T-helper 1 cell treated with Interleukin-12 subunit alpha and Interleukin-12 subunit beta and Interleukin-4 antibody, amounts not matched to agents 30 μg/mL and 1 μg/mL, for 36 hours (primary cell): Measurements from ENCODE around the gene ZNF514.
"Not testable (repeated sequence)": the region's sequence is repeated elsewhere in the genome, so short reads cannot be mapped to it uniquely, and the experiment has no call there.

Source experiments
- H3K27ac Mint-ChIP-seq: one replicate; pipeline ENCODE4 v1.8.0; 2021; ENCODE audit warnings: mild to moderate bottlenecking, mixed read lengths
- H3K27me3 Mint-ChIP-seq: one replicate; pipeline ENCODE4 v1.8.0; 2021; ENCODE audit warnings: low read depth, mixed read lengths
- H3K36me3 Mint-ChIP-seq: one replicate; pipeline ENCODE4 v1.8.0; 2021; ENCODE audit warnings: low read depth, mixed read lengths
- H3K4me1 Mint-ChIP-seq: one replicate; pipeline ENCODE4 v1.8.0; 2021; ENCODE audit warnings: low read depth, mixed read lengths
- H3K4me3 Mint-ChIP-seq: one replicate; pipeline ENCODE4 v1.8.0; 2021; ENCODE audit warnings: mild to moderate bottlenecking, moderate library complexity, mixed read lengths
- H3K9me3 Mint-ChIP-seq: one replicate; pipeline ENCODE4 v1.8.0; 2021; ENCODE audit warnings: mixed read lengths

Gene ZNF514

DNA sequence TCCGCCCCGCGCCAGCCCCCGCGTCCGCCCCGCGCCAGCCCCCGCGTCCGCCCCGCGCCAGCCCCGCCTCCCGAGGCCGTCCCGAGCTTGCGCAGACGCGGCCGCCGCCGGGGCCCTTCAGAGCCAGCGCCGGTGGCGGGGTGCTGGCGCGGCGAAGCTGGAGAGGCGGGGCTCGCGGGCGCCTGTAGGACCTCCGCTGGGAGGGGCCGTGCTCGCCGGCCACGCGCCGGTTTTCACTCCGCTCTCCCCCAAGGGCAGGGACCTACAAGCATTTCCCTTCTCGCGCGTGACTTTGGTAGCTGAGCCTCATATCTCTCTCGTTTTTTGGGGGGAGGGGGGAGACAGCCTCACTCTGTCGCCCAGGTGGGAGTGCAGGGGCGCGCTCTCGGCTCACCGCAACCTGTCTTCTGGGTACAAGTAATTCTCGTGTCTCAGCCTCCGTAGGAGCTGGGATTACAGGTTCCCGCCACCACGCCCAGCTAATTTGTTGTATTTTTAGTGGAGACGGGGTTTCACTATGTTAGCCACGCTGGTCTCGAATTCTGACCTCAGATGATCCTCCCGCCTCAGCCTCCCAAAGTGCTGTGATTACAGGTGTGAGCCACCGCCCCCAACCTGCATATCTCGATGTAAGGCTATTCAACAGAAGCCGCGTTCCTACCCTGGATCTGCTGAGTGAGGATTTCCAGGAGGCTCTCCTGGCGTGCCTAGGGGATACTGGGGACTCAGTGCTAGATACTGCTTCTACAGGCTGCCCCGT is at the start of gene ZNF514:
TSS of gene ZNF514 (minus strand) at position 159 of the 760 bp plus-strand sequence. CDS start 6,595 bp downstream, outside the sequence.
- H3K27me3 Mint-ChIP-seq: no peaks in the 10 kb centered on the region
- H3K4me1 Mint-ChIP-seq: peaks cover 17% of the 10 kb centered on the region
- H3K27ac Mint-ChIP-seq: peak within 1 kb of the TSS; percentile 89
- peaks cover 7% of the 10 kb centered on the region for H3K9me3 Mint-ChIP-seq
- H3K4me3 Mint-ChIP-seq: peak within 1 kb of the TSS; percentile 90
- H3K36me3 Mint-ChIP-seq: peaks cover 17% of the 10 kb centered on the region

DNA sequence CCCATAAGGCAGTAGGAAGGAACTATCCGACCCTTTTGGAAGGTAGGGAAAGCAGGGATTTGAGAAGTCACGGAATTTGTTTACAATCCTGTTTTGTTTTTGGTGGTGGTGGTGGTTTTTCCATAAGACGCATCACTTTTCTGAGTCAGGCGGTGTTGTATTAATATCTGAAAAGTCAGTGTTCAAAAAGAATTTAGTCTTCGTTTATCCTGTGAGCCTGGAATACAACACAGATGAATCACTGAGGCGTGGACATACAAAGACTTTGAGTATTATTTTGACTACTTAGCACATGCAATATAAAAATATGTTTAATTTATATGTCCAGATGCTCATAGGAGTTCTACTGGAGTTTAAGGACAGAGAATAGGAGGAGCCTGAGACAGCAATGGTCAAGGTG is 48.5 kb upstream of the ZNF514 start:
- Mint-ChIP-seq H3K4me1 (peaks cover 15% of the 10 kb centered on the region), H3K27ac (no peak overlapping the region), H3K27me3 (no peaks in the 10 kb centered on the region), H3K9me3 (peaks cover 45% of the 10 kb centered on the region), H3K36me3 (peaks cover 37% of the 10 kb centered on the region), H3K4me3 (peak overlapping the region; percentile 89)

- peak within 1 kb of the TSS; percentile 81 for H3K27ac Mint-ChIP-seq
- H3K27me3 Mint-ChIP-seq: no peaks in the 10 kb centered on the region
- H3K4me3 Mint-ChIP-seq: peak within 1 kb of the TSS; percentile 89
- peaks cover 15% of the 10 kb centered on the region for H3K4me1 Mint-ChIP-seq
- peaks cover 30% of the 10 kb centered on the region for H3K36me3 Mint-ChIP-seq
- H3K9me3 Mint-ChIP-seq: peaks cover 38% of the 10 kb centered on the region
Measured at GRCh38 chr2:95207111-95207961, 47.7 kb upstream of the ZNF514 start, which contains the start of gene ZNF892. Gene ZNF892, plus strand, starts transcription at chr2:95207521. Its CDS starts 295 bp downstream, at chr2:95207816.

GRCh38 chr2:95206096-95206495 is 46.4 kb upstream of the ZNF514 start:
- H3K9me3 Mint-ChIP-seq: peaks cover 30% of the 10 kb centered on the region
- H3K36me3 Mint-ChIP-seq: peaks cover 21% of the 10 kb centered on the region
- H3K27me3 Mint-ChIP-seq: no peaks in the 10 kb centered on the region
- peaks cover 15% of the 10 kb centered on the region for H3K4me1 Mint-ChIP-seq
- H3K4me3 Mint-ChIP-seq: peak overlapping the region; percentile 89
- H3K27ac Mint-ChIP-seq: peak overlapping the region; percentile 10

- H3K4me3 Mint-ChIP-seq: no peak overlapping the region
- peaks cover 22% of the 10 kb centered on the region for H3K9me3 Mint-ChIP-seq
- H3K36me3 Mint-ChIP-seq: peaks cover 10% of the 10 kb centered on the region
- no peaks in the 10 kb centered on the region for H3K27me3 Mint-ChIP-seq
- H3K4me1 Mint-ChIP-seq: peaks cover 15% of the 10 kb centered on the region
- no peak overlapping the region for H3K27ac Mint-ChIP-seq
Measured at GRCh38 chr2:95204396-95204795, 44.7 kb upstream of the ZNF514 start.

- no peak overlapping the region for H3K27ac Mint-ChIP-seq
- no peaks in the 10 kb centered on the region for H3K27me3 Mint-ChIP-seq
- peaks cover 15% of the 10 kb centered on the region for H3K4me1 Mint-ChIP-seq
- H3K36me3 Mint-ChIP-seq: peaks cover 5% of the 10 kb centered on the region
- no peak overlapping the region for H3K4me3 Mint-ChIP-seq
- peaks cover 18% of the 10 kb centered on the region for H3K9me3 Mint-ChIP-seq
Measured at GRCh38 chr2:95203911-95204310, 44.3 kb upstream of the ZNF514 start.

- not testable (repeated sequence) for H3K4me1 Mint-ChIP-seq, H3K27me3 Mint-ChIP-seq, H3K36me3 Mint-ChIP-seq, H3K27ac Mint-ChIP-seq, H3K9me3 Mint-ChIP-seq, H3K4me3 Mint-ChIP-seq
Measured at GRCh38 chr2:95192956-95193355, 33.3 kb upstream of the ZNF514 start.

GRCh38 chr2:95185973-95186372 is 26.3 kb upstream of the ZNF514 start:
- Mint-ChIP-seq H3K4me1 (no peaks in the 10 kb centered on the region), H3K36me3 (peaks cover 24% of the 10 kb centered on the region), H3K4me3 (no peak overlapping the region), H3K9me3 (peaks cover 35% of the 10 kb centered on the region), H3K27ac (no peak overlapping the region), H3K27me3 (peaks cover 6% of the 10 kb centered on the region)

DNA sequence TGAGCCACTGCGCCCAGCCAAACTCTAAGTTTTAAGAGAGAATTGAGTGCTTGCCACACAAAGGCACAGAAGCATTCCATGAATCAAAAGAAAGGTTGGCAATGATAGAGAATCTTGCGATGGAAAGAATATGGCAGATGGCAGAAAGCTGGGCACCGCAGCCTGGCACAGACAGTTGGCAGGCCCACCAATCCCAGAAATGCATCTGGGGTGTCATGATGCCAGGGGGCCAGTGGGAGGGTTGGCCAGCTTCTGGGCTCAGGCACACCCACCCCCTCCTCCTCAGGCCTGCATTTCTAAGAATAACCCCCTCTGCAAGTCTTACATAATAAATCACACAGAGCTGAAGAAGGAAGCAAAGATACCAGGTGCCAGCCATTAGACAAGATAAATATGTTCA is 25.5 kb upstream of the ZNF514 start:
- H3K27me3 Mint-ChIP-seq: no peaks in the 10 kb centered on the region
- no peaks in the 10 kb centered on the region for H3K4me1 Mint-ChIP-seq
- no peak overlapping the region for H3K27ac Mint-ChIP-seq
- H3K36me3 Mint-ChIP-seq: peaks cover 31% of the 10 kb centered on the region
- H3K4me3 Mint-ChIP-seq: no peak overlapping the region
- peaks cover 41% of the 10 kb centered on the region for H3K9me3 Mint-ChIP-seq

DNA sequence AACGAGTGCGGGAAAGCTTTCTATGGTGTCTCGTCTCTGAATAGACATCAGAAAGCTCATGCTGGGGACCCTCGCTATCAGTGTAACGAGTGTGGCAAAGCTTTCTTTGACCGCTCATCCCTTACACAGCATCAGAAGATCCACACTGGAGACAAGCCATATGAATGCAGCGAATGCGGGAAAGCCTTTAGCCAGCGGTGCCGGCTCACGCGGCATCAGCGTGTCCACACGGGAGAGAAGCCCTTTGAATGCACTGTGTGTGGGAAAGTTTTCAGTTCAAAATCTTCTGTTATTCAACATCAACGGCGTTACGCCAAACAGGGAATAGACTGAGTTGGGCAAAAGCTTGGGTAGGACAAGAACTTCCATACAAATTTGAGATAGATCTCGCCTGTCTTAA is 22.1 kb upstream of the ZNF514 start:
- no peak overlapping the region for H3K27ac Mint-ChIP-seq
- H3K4me1 Mint-ChIP-seq: no peaks in the 10 kb centered on the region
- no peak overlapping the region for H3K4me3 Mint-ChIP-seq
- peaks cover 57% of the 10 kb centered on the region for H3K36me3 Mint-ChIP-seq
- H3K9me3 Mint-ChIP-seq: peaks cover 56% of the 10 kb centered on the region
- no peaks in the 10 kb centered on the region for H3K27me3 Mint-ChIP-seq

DNA sequence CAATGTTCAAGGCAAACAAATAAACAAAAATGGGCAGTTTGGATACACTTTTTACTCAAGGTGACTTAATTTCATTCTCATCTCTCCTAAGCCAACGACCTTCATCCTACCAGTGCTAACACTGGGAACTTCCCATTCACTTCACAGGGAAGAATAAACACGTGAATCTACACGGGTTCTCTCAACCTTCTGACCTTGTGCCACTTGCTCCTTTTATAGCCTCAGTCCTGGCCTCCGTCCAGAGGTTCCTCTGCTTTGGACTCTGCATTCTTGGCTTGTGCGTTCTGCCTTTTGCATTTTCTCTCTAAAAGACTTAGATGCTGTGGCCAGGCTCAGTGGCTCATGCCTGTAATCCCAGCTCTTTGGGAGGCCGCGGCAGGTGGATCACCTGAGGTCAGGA is 19.8 kb upstream of the ZNF514 start:
- H3K9me3 Mint-ChIP-seq: peaks cover 51% of the 10 kb centered on the region
- no peaks in the 10 kb centered on the region for H3K27me3 Mint-ChIP-seq
- H3K4me3 Mint-ChIP-seq: no peak overlapping the region
- peaks cover 62% of the 10 kb centered on the region for H3K36me3 Mint-ChIP-seq
- no peaks in the 10 kb centered on the region for H3K4me1 Mint-ChIP-seq
- no peak overlapping the region for H3K27ac Mint-ChIP-seq

DNA sequence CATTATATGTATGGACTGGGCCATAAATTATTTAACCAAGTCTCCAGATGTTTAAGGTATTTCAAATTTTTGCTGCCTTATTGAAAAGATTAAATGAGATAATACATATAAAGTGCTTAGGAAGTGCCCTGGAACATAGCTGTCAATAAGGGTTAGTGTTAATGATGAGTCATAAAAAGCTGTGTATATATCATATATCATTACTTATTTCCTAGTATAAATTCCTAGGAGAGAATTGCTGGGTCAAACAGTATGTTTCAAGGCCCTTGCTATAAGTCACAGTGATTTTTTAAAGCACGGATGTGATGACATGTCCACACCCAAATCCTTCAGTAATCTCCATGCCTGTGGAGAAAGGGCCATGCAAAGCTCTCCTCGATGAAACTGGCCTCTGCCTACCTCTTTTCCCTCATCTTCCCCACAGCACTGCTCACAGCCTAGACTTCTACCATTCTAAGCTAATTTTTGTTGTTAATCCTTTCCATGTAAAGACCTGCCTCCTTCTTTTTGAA is 14.4 kb upstream of the ZNF514 start:
- no peaks in the 10 kb centered on the region for H3K27me3 Mint-ChIP-seq
- H3K4me3 Mint-ChIP-seq: no peak overlapping the region
- peaks cover 21% of the 10 kb centered on the region for H3K36me3 Mint-ChIP-seq
- no peak overlapping the region for H3K27ac Mint-ChIP-seq
- peaks cover 19% of the 10 kb centered on the region for H3K9me3 Mint-ChIP-seq
- H3K4me1 Mint-ChIP-seq: no peaks in the 10 kb centered on the region

DNA sequence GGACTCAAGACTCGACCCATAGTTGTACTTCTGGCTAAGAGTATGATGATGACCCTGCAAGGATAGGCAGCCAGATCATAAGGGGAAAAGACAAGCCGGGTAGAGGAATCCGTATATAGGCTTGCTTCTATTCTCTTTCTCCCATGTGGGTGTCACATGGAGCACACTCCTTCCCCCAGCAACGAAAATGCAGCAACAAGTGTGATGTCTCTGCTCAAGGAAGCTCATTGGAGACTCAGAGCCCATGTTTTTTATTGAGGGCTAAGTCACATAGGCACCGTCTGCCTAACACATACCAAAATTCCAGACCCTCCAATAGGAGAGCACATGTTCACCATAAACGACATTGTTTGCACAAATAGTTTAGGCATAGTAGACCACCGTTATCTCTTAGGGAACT is 12.3 kb upstream of the ZNF514 start:
- peaks cover 6% of the 10 kb centered on the region for H3K36me3 Mint-ChIP-seq
- H3K27me3 Mint-ChIP-seq: no peaks in the 10 kb centered on the region
- H3K27ac Mint-ChIP-seq: no peak overlapping the region
- no peak overlapping the region for H3K4me3 Mint-ChIP-seq
- no peaks in the 10 kb centered on the region for H3K4me1 Mint-ChIP-seq
- H3K9me3 Mint-ChIP-seq: peaks cover 8% of the 10 kb centered on the region

DNA sequence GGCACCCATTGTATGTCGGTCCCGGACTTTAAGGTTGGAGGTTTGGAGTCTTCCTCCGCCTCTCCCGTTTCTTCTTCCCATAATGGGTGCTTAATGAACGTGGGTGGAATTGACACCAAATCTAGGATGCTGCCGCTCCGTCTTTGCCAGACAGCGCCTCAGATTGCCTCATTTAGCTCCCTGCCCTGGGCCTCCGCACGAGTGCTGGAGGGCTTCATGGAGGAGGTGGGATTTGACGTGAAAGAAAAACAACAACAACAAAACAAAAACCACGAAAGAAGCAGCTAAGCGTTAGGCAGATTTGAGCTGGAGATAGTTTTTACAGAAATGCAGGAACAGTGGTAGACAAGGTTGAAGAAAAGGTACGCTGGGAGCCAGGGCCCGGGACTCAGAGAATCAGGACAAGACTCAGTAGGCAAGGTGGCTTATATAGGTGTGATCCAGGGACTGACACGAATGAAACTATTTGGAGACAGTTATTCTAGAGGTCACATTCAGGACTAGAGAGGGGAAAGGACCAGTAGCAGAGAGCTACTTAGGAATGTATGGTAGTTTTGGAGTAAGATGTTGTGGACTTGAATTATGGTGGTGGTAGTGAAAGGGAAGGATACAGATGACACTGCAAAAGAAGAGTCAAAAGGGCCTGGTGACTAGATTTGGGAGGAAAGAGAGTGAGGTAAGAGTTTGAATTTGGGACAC is 6.6 kb upstream of the ZNF514 start:
- peaks cover 2% of the 10 kb centered on the region for H3K36me3 Mint-ChIP-seq
- H3K4me3 Mint-ChIP-seq: peak overlapping the region; percentile 99
- no peaks in the 10 kb centered on the region for H3K27me3 Mint-ChIP-seq
- peaks cover 26% of the 10 kb centered on the region for H3K4me1 Mint-ChIP-seq
- peak overlapping the region; percentile 93 for H3K27ac Mint-ChIP-seq
- peaks cover 3% of the 10 kb centered on the region for H3K9me3 Mint-ChIP-seq
